GM19467 (cell line): Measurements from ENCODE around the gene KRT25.

Experiments used
- ATAC-seq: cut with Tn5 transposase; IDR thresholded peaks from one replicate; pipeline ENCODE4 v1.9.1; 2021; ENCODE audit warnings: mild to moderate bottlenecking, moderate library complexity; ENCODE audit not compliant: unreplicated experiment

Gene KRT25

GRCh38 chr17:40699371-40699770 is 55.8 kb downstream of the KRT25 start:
- ATAC-seq: no peak
